A673 (cell line): ENCODE measurements around the gene CWC27.

Source experiments
- EZH2 ChIP-seq: fragments of 200-600 bp; sonication (generic); IDR thresholded peaks from 2 replicates; pipeline ENCODE4 v1.6.1; 2017; ENCODE audit warnings: borderline replicate concordance, low read depth, mild to moderate bottlenecking, mixed read lengths, antibody characterized with exemption, low read length; ENCODE audit not compliant: poor library complexity, severe bottlenecking
- TF ChIP-seq, protein P1 (sequence below): fragments of 300-800, 200-600 bp; sonication (generic); conservative IDR thresholded peaks from 2 replicates; pipeline ENCODE4 v1.5.1; 2017; ENCODE audit warnings: low read depth, mild to moderate bottlenecking, antibody characterized with exemption, low read length, moderate library complexity, mixed read lengths

DNA sequence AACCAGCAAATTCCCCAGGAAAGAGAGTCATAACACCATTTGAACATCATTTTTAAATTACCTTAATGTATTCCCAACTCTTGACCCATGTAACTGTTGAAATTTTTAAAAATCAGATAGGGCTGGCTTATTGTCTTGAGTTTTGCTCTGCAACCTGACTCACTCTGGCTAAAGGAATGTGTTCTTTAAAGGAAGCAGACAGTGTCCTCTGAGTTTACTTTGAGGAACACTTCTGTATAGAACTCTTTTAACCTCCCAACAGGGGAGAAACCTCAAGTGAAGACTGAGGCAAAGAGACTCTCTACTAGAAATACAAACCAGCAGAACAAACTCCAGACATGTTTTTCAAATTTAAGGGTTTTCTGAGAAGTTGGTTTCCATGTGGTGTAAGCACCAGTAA lies 248.9 kb downstream of the CWC27 start:
- TF ChIP-seq, protein P1, sequence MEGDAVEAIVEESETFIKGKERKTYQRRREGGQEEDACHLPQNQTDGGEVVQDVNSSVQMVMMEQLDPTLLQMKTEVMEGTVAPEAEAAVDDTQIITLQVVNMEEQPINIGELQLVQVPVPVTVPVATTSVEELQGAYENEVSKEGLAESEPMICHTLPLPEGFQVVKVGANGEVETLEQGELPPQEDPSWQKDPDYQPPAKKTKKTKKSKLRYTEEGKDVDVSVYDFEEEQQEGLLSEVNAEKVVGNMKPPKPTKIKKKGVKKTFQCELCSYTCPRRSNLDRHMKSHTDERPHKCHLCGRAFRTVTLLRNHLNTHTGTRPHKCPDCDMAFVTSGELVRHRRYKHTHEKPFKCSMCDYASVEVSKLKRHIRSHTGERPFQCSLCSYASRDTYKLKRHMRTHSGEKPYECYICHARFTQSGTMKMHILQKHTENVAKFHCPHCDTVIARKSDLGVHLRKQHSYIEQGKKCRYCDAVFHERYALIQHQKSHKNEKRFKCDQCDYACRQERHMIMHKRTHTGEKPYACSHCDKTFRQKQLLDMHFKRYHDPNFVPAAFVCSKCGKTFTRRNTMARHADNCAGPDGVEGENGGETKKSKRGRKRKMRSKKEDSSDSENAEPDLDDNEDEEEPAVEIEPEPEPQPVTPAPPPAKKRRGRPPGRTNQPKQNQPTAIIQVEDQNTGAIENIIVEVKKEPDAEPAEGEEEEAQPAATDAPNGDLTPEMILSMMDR = no peak
- TF ChIP-seq EZH2 = no peak
